Vagina (tissue), 2 donors: ENCODE results near the gene SIRPA. TPM values are rescaled to one million over a fixed set of nuclear protein-coding genes. Genes with fewer than 3 reads are reported as not detected.

Experiments used
- DNase-seq, 2 donors: peaks; one replicate each; pipeline ENCODE4 v3.0.0-alpha.2; 2017; ENCODE audit errors: extremely low spot score in 2 of 2
- H3K27ac ChIP-seq: fragments of 200-600 bp; sonication (generic); one replicate; pipeline ENCODE4 v1.5.1; 2019
- H3K27me3 ChIP-seq: fragments of 200-600 bp; sonication (generic); one replicate; pipeline ENCODE4 v1.5.1; 2019
- H3K36me3 ChIP-seq, 2 donors: fragments of 200-600 bp; sonication (generic); one replicate each; pipeline ENCODE4 v1.5.1; 2017 to 2019
- H3K4me1 ChIP-seq: fragments of 200-600 bp; sonication (generic); one replicate; pipeline ENCODE4 v1.5.1; 2019
- H3K4me3 ChIP-seq, 2 donors: fragments of 200-600 bp; sonication (generic); 1 replicate in 1 of 2; 2 replicates in 1 of 2; pipeline ENCODE4 v1.5.1; 2016 to 2019
- H3K9me3 ChIP-seq: fragments of 200-600 bp; sonication (generic); one replicate; pipeline ENCODE4 v1.5.1; 2019
- POLR2A ChIP-seq, 2 donors: fragments of 450-650 bp; IDR thresholded peaks; one replicate each; pipeline ENCODE4 v1.6.1; 2017; ENCODE audit warnings: antibody characterized with exemption in 2 of 2, mild to moderate bottlenecking in 2 of 2, moderate library complexity in 2 of 2
- POLR2AphosphoS5 ChIP-seq, 2 donors: sonication (generic); formaldehyde crosslinking; IDR thresholded peaks; one replicate each; pipeline ENCODE4 v1.9.0; 2017; ENCODE audit warnings: antibody characterized with exemption in 2 of 2, mild to moderate bottlenecking in 2 of 2, low read depth in 1 of 2; ENCODE audit not compliant: insufficient read depth in 1 of 2
- intact Hi-C: fragments of 100-400 bp; cut with DNase I; formaldehyde crosslinking; loops from one replicate; pipeline ENCODE4 v1.15.1; 2023
- total RNA-seq: library from RNA; depleted of rRNA; stranded (reverse); fragments of >200 nt; gene quantifications from one replicate; pipeline ENCODE4 v1.2.3, GENCODE V29; 2016
- TF ChIP-seq, protein P1 (sequence below), 3 experiments: fragments of 450-650 bp in 2 of 3; fragments of 200-600 bp in 1 of 3; sonication (generic) in 1 of 3; IDR thresholded peaks; one replicate each; pipeline ENCODE4 v1.5.1; 2017 to 2019; ENCODE audit warnings: antibody characterized with exemption in 3 of 3, mild to moderate bottlenecking in 2 of 3, moderate library complexity in 2 of 3

Gene SIRPA
- total RNA-seq, 1 donor from 2014 or later: 52.3 TPM

DNA sequence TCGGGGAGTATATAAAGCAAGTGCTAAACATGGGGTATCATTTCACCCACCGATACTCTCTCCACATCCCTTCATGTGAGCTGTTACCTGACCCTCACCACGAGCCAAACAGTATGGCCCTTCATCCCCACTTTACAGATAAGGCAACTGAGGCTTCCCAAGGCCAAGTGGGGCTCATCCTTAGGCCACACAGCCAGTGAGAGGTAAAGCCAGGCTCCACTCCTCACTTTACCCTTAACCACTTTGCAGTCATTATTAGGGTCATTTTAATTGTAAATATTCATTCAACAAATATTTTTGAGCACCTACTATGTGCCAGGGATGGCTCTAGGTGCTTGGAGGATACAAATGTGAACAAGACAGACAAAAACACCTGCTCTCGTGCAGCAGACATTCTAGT lies 7.0 kb downstream of the SIRPA start:
- Histone ChIP-seq H3K36me3 (no peaks in the 10 kb centered on the region), H3K9me3 (no peaks in the 10 kb centered on the region), H3K4me1 (peaks cover 47% of the 10 kb centered on the region), H3K4me3 (no peak overlapping the region), H3K27ac (no peak overlapping the region), H3K27me3 (no peaks in the 10 kb centered on the region)
- TF ChIP-seq POLR2A (IDR thresholded peaks at IDR 0.05) (no peak), POLR2AphosphoS5 (IDR thresholded peaks at IDR 0.05; ENCODE audit: insufficient read depth in 1 of 2, low read depth in 1 of 2) (no peak)
- TF ChIP-seq, protein P1, sequence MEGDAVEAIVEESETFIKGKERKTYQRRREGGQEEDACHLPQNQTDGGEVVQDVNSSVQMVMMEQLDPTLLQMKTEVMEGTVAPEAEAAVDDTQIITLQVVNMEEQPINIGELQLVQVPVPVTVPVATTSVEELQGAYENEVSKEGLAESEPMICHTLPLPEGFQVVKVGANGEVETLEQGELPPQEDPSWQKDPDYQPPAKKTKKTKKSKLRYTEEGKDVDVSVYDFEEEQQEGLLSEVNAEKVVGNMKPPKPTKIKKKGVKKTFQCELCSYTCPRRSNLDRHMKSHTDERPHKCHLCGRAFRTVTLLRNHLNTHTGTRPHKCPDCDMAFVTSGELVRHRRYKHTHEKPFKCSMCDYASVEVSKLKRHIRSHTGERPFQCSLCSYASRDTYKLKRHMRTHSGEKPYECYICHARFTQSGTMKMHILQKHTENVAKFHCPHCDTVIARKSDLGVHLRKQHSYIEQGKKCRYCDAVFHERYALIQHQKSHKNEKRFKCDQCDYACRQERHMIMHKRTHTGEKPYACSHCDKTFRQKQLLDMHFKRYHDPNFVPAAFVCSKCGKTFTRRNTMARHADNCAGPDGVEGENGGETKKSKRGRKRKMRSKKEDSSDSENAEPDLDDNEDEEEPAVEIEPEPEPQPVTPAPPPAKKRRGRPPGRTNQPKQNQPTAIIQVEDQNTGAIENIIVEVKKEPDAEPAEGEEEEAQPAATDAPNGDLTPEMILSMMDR (IDR thresholded peaks at IDR 0.05): no peak
- intact Hi-C loops: no loop called here
- DNase-seq: no peak

DNA sequence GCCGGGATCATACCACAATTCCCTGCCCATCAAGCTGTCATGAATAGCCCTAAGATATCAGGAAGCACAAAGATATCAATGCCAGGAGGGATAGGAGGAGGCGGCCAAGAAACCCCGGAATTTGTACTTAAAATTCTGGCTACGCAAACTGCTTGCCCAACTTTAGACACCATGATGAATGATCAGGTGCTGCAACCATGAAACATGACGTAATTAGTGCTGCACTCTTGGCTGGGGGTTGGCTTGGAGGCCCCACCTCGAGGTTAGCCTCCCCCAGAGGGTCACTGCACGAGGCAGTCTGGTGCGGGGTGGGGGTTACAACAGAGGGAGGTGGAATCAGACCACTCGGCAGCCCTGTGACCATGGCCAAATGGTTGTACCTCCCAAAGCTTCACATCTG lies 8.9 kb downstream of the SIRPA start:
- Histone ChIP-seq H3K4me3 (no peak overlapping the region), H3K36me3 (no peaks in the 10 kb centered on the region), H3K27ac (no peak overlapping the region), H3K4me1 (peaks cover 28% of the 10 kb centered on the region), H3K9me3 (no peaks in the 10 kb centered on the region), H3K27me3 (no peaks in the 10 kb centered on the region)
- intact Hi-C loops: no loop called here
- TF ChIP-seq, protein P1 (IDR thresholded peaks at IDR 0.05): no peak
- DNase-seq: no peak

DNA sequence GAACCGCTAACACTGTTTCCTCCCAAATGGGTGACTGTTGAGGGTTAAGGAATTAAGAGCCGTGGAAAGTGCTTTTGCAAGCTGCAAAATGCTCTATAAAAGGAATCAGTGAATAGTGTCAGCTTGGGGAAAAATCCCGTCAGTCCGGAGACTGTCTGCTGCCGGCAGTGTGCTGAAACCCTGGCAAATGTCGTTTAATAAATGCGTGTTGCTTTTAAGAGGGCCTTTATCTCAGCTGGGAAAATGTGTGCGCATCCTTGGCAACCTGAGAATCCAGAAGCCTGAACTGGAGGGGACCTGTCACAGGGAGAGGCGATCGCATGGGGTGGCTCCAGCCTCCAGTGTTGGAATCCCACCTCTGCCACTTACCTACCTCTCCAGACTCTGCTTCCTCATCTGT lies 9.8 kb downstream of the SIRPA start:
- no peak for DNase-seq
- no peak overlapping the region for H3K4me3 ChIP-seq
- TF ChIP-seq POLR2AphosphoS5 (IDR thresholded peaks at IDR 0.05; ENCODE audit: insufficient read depth in 1 of 2, low read depth in 1 of 2): no peak
- TF ChIP-seq, protein P1 (IDR thresholded peaks at IDR 0.05): no peak
- no peak for TF ChIP-seq POLR2A (IDR thresholded peaks at IDR 0.05)
- no peaks in the 10 kb centered on the region for H3K27me3 ChIP-seq
- H3K36me3 ChIP-seq: no peaks in the 10 kb centered on the region
- no peak overlapping the region for H3K27ac ChIP-seq
- no peaks in the 10 kb centered on the region for H3K9me3 ChIP-seq
- H3K4me1 ChIP-seq: peaks cover 22% of the 10 kb centered on the region
- intact Hi-C loops: no loop called here

DNA sequence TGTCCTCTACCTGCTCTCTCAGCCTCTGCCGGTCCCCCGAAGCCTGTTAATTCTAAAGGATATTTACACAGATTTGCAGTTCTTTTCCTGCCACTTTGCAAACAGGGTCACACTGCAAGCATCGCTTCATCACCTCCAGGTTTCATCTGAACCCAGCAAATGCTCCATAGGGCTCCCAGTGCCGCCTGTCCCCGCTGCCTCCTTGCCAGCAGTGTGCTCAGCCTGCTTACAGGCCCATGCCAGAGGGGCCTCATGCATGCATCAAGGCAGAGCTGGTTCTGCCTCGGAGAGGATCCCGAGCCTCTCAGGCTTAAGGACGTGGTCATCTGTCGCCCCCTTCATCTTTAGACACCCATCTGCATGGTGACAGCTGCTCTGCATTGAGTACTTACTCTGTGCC lies 10.5 kb downstream of the SIRPA start:
- Histone ChIP-seq H3K27ac (no peak overlapping the region), H3K36me3 (no peaks in the 10 kb centered on the region), H3K4me1 (peaks cover 15% of the 10 kb centered on the region), H3K27me3 (no peaks in the 10 kb centered on the region), H3K4me3 (no peak overlapping the region), H3K9me3 (no peaks in the 10 kb centered on the region)
- no peak for DNase-seq
- intact Hi-C loops: no loop called here
- no peak for TF ChIP-seq POLR2A (IDR thresholded peaks at IDR 0.05)

DNA sequence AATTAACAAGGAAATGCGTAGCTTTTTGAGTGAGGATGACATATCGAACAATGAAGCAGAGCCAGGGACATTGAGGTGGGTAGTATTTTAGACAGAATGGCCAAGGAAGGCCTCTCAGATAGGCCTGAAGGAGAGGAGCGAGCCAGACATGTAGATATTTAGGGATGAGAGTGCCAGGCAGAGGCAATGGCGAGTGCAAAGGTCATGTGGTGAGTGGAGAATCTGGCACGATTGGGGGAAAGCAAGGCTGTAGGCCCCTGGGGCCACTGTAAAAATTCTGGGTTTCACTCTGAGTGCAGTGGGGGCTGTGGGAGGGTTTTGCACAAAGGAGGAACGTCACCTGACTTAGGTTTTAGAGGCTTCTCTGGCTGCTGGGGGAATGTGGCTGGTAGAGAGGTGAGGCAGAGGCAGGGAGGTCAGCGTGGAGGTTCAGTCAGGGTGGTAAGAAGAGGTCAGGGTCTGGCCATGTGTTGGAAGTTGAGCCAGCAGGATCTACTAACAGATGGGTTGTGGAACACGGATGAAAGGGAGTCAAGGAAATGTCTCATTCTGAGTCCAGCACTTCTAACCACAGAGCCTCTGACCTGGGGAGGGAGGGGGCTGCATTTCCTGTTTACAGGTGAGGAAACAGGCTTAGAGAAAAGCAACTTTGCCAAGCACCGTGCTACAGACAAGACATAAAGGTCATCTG lies 11.3 kb downstream of the SIRPA start:
- Histone ChIP-seq H3K36me3 (no peaks in the 10 kb centered on the region), H3K4me3 (no peak overlapping the region), H3K4me1 (peaks cover 11% of the 10 kb centered on the region), H3K27ac (no peak overlapping the region), H3K27me3 (no peaks in the 10 kb centered on the region), H3K9me3 (no peaks in the 10 kb centered on the region)
- no peak for DNase-seq
- intact Hi-C loops: no loop called here
- TF ChIP-seq, protein P1 (IDR thresholded peaks at IDR 0.05): no peak
- no peak for TF ChIP-seq POLR2AphosphoS5 (IDR thresholded peaks at IDR 0.05; ENCODE audit: insufficient read depth in 1 of 2, low read depth in 1 of 2)
- TF ChIP-seq POLR2A (IDR thresholded peaks at IDR 0.05): no peak
